Rectal smooth muscle tissue (tissue), 1 donor: ENCODE results near the gene NMT1.

Experiments used
- H3K27ac ChIP-seq: one replicate; pipeline ENCODE4 v1.7.0; 2013; ENCODE audit warnings: low read depth, low read length, inconsistent platforms
- H3K27me3 ChIP-seq: one replicate; pipeline ENCODE4 v1.7.0; 2013; ENCODE audit warnings: low read length; ENCODE audit not compliant: control insufficient read depth, insufficient read depth
- H3K36me3 ChIP-seq: one replicate; pipeline ENCODE4 v1.7.0; 2013; ENCODE audit warnings: low read length; ENCODE audit not compliant: control insufficient read depth, insufficient read depth
- H3K4me1 ChIP-seq: one replicate; pipeline ENCODE4 v1.7.0; 2013; ENCODE audit warnings: low read length; ENCODE audit not compliant: control insufficient read depth, insufficient read depth
- H3K4me3 ChIP-seq: one replicate; pipeline ENCODE4 v1.7.0; 2013; ENCODE audit warnings: low read length
- H3K9ac ChIP-seq: one replicate; pipeline ENCODE4 v1.7.0; 2013; ENCODE audit warnings: low read length

The NMT1 gene

GRCh38 chr17:45022655-45023339 is 38.3 kb upstream of the NMT1 start:
- no peak overlapping the region for H3K4me3 ChIP-seq
- H3K36me3 ChIP-seq = peaks cover 11% of the 10 kb centered on the region
- peaks cover 6% of the 10 kb centered on the region for H3K27me3 ChIP-seq
- no peak overlapping the region for H3K27ac ChIP-seq
- peaks cover 15% of the 10 kb centered on the region for H3K4me1 ChIP-seq
- H3K9ac ChIP-seq = peak overlapping the region; percentile 2

- Histone ChIP-seq H3K27me3 (no peaks in the 10 kb centered on the region), H3K4me3 (no peak overlapping the region), H3K36me3 (peaks cover 18% of the 10 kb centered on the region), H3K27ac (no peak overlapping the region), H3K4me1 (no peaks in the 10 kb centered on the region), H3K9ac (no peak overlapping the region)
Observed at GRCh38 chr17:45029096-45029495, 32.0 kb upstream of the NMT1 start.

GRCh38 chr17:45029758-45030423 is 31.2 kb upstream of the NMT1 start:
- Histone ChIP-seq H3K4me1 (no peaks in the 10 kb centered on the region), H3K9ac (no peak overlapping the region), H3K27ac (no peak overlapping the region), H3K36me3 (peaks cover 15% of the 10 kb centered on the region), H3K27me3 (no peaks in the 10 kb centered on the region), H3K4me3 (no peak overlapping the region)

GRCh38 chr17:45030733-45031132 is 30.4 kb upstream of the NMT1 start:
- H3K36me3 ChIP-seq = peaks cover 15% of the 10 kb centered on the region
- no peaks in the 10 kb centered on the region for H3K27me3 ChIP-seq
- H3K4me3 ChIP-seq = no peak overlapping the region
- no peak overlapping the region for H3K27ac ChIP-seq
- H3K9ac ChIP-seq = no peak overlapping the region
- H3K4me1 ChIP-seq = no peaks in the 10 kb centered on the region

- H3K27ac ChIP-seq = no peak overlapping the region
- H3K9ac ChIP-seq = no peak overlapping the region
- H3K36me3 ChIP-seq = peaks cover 15% of the 10 kb centered on the region
- H3K4me1 ChIP-seq = no peaks in the 10 kb centered on the region
- H3K27me3 ChIP-seq = no peaks in the 10 kb centered on the region
- H3K4me3 ChIP-seq = no peak overlapping the region
Observed at GRCh38 chr17:45031231-45032173, 29.6 kb upstream of the NMT1 start.

GRCh38 chr17:45032174-45032541 is 29.0 kb upstream of the NMT1 start:
- Histone ChIP-seq H3K36me3 (peaks cover 13% of the 10 kb centered on the region), H3K9ac (no peak overlapping the region), H3K4me3 (no peak overlapping the region), H3K27me3 (no peaks in the 10 kb centered on the region), H3K27ac (no peak overlapping the region), H3K4me1 (no peaks in the 10 kb centered on the region)

GRCh38 chr17:45034599-45034998 is 26.5 kb upstream of the NMT1 start:
- H3K27me3 ChIP-seq = no peaks in the 10 kb centered on the region
- H3K4me1 ChIP-seq = no peaks in the 10 kb centered on the region
- no peak overlapping the region for H3K4me3 ChIP-seq
- H3K9ac ChIP-seq = no peak overlapping the region
- H3K36me3 ChIP-seq = peaks cover 13% of the 10 kb centered on the region
- H3K27ac ChIP-seq = no peak overlapping the region

GRCh38 chr17:45035848-45036247 is 25.3 kb upstream of the NMT1 start:
- H3K4me3 ChIP-seq = no peak overlapping the region
- no peak overlapping the region for H3K9ac ChIP-seq
- H3K4me1 ChIP-seq = peaks cover 3% of the 10 kb centered on the region
- H3K27ac ChIP-seq = no peak overlapping the region
- no peaks in the 10 kb centered on the region for H3K27me3 ChIP-seq
- peaks cover 13% of the 10 kb centered on the region for H3K36me3 ChIP-seq

- Histone ChIP-seq H3K36me3 (peaks cover 8% of the 10 kb centered on the region), H3K27ac (no peak overlapping the region), H3K9ac (no peak overlapping the region), H3K27me3 (no peaks in the 10 kb centered on the region), H3K4me3 (no peak overlapping the region), H3K4me1 (peaks cover 3% of the 10 kb centered on the region)
Observed at GRCh38 chr17:45036691-45037090, 24.4 kb upstream of the NMT1 start.

GRCh38 chr17:45038728-45039634 is 22.1 kb upstream of the NMT1 start:
- Histone ChIP-seq H3K4me3 (no peak overlapping the region), H3K4me1 (peaks cover 3% of the 10 kb centered on the region), H3K36me3 (no peaks in the 10 kb centered on the region), H3K9ac (no peak overlapping the region), H3K27ac (no peak overlapping the region), H3K27me3 (no peaks in the 10 kb centered on the region)

GRCh38 chr17:45040459-45040858 is 20.7 kb upstream of the NMT1 start:
- Histone ChIP-seq H3K36me3 (no peaks in the 10 kb centered on the region), H3K4me1 (peaks cover 3% of the 10 kb centered on the region), H3K9ac (no peak overlapping the region), H3K4me3 (no peak overlapping the region), H3K27ac (no peak overlapping the region), H3K27me3 (no peaks in the 10 kb centered on the region)
